HG03439 (cell line): Measurements from ENCODE around the gene TLK1.

ENCODE experiments used
- ATAC-seq: cut with Tn5 transposase; IDR thresholded peaks from one replicate; pipeline ENCODE4 v1.9.1; 2021; ENCODE audit warnings: mild to moderate bottlenecking, moderate library complexity; ENCODE audit not compliant: unreplicated experiment

The TLK1 gene

GRCh38 chr2:170969872-170970496, 190.7 kb downstream of the TLK1 start:
- ATAC-seq, result no peak

- ATAC-seq, result no peak
Measured at GRCh38 chr2:170969030-170969429, 191.7 kb downstream of the TLK1 start.

- ATAC-seq, result no peak
Measured at GRCh38 chr2:170968205-170969003, 192.3 kb downstream of the TLK1 start.

GRCh38 chr2:170967553-170967952, 193.1 kb downstream of the TLK1 start:
- no peak for ATAC-seq

- ATAC-seq, result no peak
Measured at GRCh38 chr2:170966648-170967396, 193.9 kb downstream of the TLK1 start.

GRCh38 chr2:170965446-170966225, 195.1 kb downstream of the TLK1 start:
- ATAC-seq, result no peak

- ATAC-seq, result no peak
Measured at GRCh38 chr2:170963386-170963785, 197.3 kb downstream of the TLK1 start.

- ATAC-seq, result no peak
Measured at GRCh38 chr2:170953941-170954340, 206.8 kb downstream of the TLK1 start.

GRCh38 chr2:170950221-170950761, 210.4 kb downstream of the TLK1 start:
- peak; percentile 80 for ATAC-seq

- ATAC-seq, result no peak
Measured at GRCh38 chr2:170949415-170949814, 211.3 kb downstream of the TLK1 start.

GRCh38 chr2:170944545-170944944, 216.1 kb downstream of the TLK1 start:
- ATAC-seq, result no peak

GRCh38 chr2:170943596-170943995, 217.1 kb downstream of the TLK1 start:
- no peak for ATAC-seq

GRCh38 chr2:170943041-170943440, 217.7 kb downstream of the TLK1 start:
- ATAC-seq, result no peak

- no peak for ATAC-seq
Measured at GRCh38 chr2:170942615-170943014, 218.1 kb downstream of the TLK1 start.
